Activated naive CD4-positive, alpha-beta T cell treated with Interleukin-2 at 50 U/mL for 16 hours (primary cell): ENCODE measurements around the gene TOM1L2.

Source experiments
- DNase-seq: peaks from one replicate; pipeline ENCODE4 v3.0.0-alpha.2; 2020

TOM1L2 gene

GRCh38 chr17:17844500-17844899 is 127.7 kb downstream of the TOM1L2 start:
- DNase-seq, result no peak

- DNase-seq, result no peak
Measured at GRCh38 chr17:17844079-17844478, 128.1 kb downstream of the TOM1L2 start.

- DNase-seq, result no peak
Measured at GRCh38 chr17:17843096-17843495, 129.1 kb downstream of the TOM1L2 start.

GRCh38 chr17:17842111-17842876 is 129.9 kb downstream of the TOM1L2 start:
- no peak for DNase-seq

GRCh38 chr17:17841601-17842025 is 130.6 kb downstream of the TOM1L2 start:
- DNase-seq, result no peak

GRCh38 chr17:17840751-17841591 is 131.2 kb downstream of the TOM1L2 start:
- no peak for DNase-seq

GRCh38 chr17:17839791-17840707 is 132.2 kb downstream of the TOM1L2 start:
- peak; percentile 80 for DNase-seq

GRCh38 chr17:17837966-17838962 is 133.9 kb downstream of the TOM1L2 start:
- no peak for DNase-seq

GRCh38 chr17:17837380-17837821 is 134.8 kb downstream of the TOM1L2 start:
- no peak for DNase-seq

- peak; percentile 58 for DNase-seq
Measured at GRCh38 chr17:17836818-17837379, 135.3 kb downstream of the TOM1L2 start, which contains the start of gene SREBF1. TSS of gene SREBF1 (minus strand) at chr17:17836986. CDS start at chr17:17836817, 169 bp downstream.

- peak; percentile 96 for DNase-seq
Measured at GRCh38 chr17:17836250-17836817, 135.9 kb downstream of the TOM1L2 start.

- DNase-seq, result no peak
Measured at GRCh38 chr17:17835415-17836249, 136.6 kb downstream of the TOM1L2 start.

- no peak for DNase-seq
Measured at GRCh38 chr17:17834974-17835373, 137.2 kb downstream of the TOM1L2 start.

GRCh38 chr17:17833658-17834357 is 138.4 kb downstream of the TOM1L2 start:
- no peak for DNase-seq

- DNase-seq, result no peak
Measured at GRCh38 chr17:17832032-17832363, 140.2 kb downstream of the TOM1L2 start.

- DNase-seq, result no peak
Measured at GRCh38 chr17:17831208-17832031, 140.8 kb downstream of the TOM1L2 start.

GRCh38 chr17:17830740-17831207 is 141.4 kb downstream of the TOM1L2 start:
- DNase-seq, result no peak

GRCh38 chr17:17830269-17830567 is 142.0 kb downstream of the TOM1L2 start:
- no peak for DNase-seq
